Activated CD4-positive, alpha-beta T cell treated with anti-CD3 and anti-CD28 coated beads, Interleukin-2, Interleukin-6, amounts not matched to agents 100 ng/mL and 50 ng/mL, durations not matched to agents 16 hours and 8 hours (primary cell): ENCODE measurements around the gene CYBA.

Experiments
- DNase-seq: peaks from one replicate; pipeline ENCODE4 v3.0.0-alpha.2; 2020

The CYBA gene

GRCh38 chr16:88642881-88643643 lies 7.8 kb downstream of the CYBA start:
- DNase-seq, result no peak

DNA sequence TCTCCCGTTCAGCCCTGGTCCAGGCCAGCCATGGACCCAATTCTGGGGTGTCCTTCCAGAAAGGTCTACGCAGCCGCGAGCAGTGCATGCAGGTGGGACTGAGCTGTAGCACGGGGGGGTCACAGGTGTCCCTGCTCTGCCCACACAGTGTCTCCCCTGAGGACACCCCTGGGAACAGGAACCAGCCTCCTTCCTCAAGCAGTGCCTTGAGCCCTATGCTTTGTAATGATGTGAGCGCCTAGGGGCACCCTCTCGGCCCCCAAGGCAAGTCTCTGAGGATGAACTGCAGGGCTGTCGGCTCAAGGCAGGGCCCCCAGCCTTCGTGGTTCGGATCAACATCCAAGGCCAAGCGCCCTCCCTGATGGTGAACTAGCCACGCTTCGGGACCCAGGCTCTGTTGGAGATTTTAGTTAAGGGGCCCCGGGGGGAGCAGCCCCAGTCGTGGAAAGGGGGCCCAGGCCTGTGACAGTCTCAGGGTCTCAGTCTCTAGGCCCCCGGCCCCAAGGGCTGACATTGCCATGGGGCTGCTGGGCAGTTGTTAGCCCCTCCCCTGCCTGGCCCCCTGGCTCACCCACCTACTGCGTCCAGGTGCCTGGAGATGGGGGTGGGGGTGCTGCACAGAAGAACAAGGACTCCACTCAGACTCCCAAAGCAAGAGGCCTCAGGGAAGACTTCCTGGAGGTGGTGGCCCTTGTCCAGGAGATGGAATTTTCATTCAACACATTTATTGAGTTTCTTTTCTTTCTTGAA lies 10.2 kb downstream of the CYBA start:
- no peak for DNase-seq

GRCh38 chr16:88640039-88640495 lies 10.8 kb downstream of the CYBA start:
- no peak for DNase-seq

DNA sequence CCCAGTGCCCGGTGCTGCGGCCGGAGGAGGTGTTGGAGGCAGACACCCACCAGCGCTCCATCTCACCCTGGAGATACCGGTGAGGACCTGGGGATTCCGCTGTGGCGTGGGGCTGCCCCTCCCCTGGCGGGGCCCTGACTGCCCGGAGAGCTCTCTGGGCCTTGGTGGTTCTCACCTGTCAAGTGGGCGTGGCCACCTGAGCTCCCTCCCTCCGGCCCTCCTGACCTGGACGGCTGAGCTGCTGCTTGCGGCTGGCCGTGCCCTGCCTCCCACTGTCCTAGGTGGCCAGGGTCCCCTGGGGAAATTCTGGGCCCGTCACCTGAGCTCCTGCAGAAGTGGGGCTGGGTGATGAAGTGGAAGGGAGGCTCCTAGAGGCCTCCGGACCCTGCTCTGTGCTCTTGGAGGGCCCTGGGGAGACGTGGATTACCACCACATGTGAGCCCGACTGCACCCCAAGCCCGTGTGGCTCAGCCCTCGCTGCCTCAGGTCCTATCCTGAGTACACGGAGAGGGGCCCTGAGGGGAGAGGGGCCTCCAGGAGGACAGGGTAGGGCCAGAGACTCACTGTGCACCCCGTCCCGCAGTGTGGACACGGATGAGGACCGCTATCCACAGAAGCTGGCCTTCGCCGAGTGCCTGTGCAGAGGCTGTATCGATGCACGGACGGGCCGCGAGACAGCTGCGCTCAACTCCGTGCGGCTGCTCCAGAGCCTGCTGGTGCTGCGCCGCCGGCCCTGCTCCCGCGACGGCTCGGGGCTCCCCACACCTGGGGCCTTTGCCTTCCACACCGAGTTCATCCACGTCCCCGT lies 11.4 kb downstream of the CYBA start:
- DNase-seq, result no peak

DNA sequence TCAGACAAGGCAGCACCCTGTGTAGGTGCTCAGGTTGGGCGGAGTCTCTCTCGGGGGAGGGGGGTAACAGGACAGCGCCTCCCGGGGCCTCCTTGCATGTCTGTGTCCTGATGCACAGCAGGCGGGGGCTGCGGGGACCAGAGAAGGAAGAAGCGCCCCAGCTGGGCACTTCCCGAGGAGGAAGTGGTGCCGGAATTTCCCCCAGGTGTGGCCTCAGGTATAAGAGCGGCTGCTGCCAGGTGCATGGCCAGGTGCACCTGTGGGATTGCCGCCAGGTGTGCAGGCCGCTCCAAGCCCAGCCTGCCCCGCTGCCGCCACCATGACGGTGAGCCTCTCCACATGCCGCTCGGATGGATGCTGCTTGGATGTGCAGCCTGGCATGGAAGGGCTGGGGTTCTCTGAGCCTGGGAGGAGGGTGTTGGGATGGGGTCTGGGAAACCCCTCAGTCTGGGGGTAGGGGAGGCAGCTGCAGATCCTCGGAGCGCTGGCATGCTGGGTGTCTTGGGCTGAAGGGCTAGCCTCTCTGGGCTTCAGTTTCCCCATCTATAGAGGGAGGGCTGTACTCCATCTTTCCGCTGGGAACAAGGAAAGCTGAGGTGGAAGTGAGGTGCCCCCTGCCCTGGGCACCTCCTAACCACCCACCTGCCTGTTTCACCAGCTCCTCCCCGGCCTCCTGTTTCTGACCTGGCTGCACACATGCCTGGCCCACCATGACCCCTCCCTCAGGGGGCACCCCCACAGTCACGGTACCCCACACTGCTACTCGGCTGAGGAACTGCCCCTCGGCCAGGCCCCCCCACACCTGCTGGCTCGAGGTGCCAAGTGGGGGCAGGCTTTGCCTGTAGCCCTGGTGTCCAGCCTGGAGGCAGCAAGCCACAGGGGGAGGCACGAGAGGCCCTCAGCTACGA lies 12.3 kb downstream of the CYBA start, which contains the start of gene IL17C:
TSS of gene IL17C (plus strand) at position 250 of the 908 bp plus-strand sequence. CDS start at position 320, 70 bp downstream.
- DNase-seq, result no peak

DNA sequence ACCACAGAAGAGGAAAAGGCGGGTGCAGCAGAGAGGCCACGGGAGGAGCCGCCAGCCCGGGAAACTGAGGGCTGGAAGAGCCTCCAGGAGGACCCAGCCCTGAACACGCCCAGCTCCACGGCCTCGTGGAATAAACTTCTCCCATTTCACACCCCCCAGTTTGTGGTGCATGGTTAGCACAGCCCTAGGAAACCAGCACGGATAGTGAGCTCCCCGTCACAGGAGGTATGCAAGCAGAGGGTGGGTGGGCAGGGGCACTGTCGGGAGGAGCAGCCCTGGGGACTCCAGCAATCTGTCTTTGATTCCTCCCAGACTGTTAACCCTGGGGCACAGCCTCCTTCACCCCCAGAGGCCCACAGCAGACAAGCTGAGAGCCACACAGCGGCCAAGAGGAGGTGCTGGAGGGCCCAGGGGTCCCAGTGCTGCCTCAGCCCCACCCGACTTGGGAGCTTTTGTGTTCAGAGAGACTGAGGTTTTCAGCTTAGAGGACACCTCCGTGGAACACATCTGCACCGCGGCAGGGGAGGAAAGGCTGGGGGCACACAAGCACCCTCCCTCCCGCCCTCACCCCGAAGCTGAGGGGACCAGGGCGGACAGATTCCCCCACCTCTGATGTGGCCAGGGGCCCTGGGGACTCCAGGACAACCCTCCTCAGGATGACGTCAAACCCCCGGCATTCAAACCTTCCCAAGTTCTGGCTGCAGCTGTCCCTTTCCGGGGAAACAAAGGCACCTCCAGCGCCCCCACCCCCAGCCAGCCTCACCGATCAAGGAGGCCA lies 14.2 kb downstream of the CYBA start:
- no peak for DNase-seq

- DNase-seq, result no peak
Measured at GRCh38 chr16:88635671-88636319, 15.1 kb downstream of the CYBA start.

DNA sequence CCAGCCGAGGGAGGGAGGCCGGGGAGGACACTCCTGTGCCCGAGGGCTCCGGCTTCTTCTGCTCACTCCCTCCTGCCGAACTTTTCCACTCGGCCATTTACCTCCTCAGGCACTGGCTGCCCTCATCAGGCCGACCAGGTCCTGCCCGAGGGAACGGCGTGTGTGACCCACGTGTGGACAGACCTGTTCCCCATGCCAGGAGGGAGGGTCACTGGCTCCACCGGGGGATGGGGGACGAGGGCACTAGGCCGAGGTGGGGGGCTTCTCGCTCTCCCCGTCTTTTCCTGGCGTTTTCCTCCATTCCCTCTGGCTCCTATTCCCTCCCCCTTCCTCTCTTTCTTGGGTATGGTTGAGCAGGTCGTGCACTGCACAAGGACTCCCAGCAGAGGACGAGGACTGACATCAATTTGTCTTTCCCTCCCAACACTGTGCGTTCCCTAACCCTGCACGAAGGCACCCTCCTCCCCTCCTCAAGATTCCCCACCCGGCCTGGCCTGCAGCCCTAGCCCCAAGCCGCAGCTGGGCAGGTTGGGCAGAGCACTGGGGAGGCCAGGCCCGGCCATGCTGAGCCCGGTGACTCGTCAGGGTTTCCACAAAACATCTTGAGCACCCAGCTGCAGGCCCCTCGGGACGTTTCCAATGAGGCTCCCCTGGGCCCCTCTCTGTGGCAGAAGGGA lies 15.7 kb downstream of the CYBA start:
- no peak for DNase-seq

DNA sequence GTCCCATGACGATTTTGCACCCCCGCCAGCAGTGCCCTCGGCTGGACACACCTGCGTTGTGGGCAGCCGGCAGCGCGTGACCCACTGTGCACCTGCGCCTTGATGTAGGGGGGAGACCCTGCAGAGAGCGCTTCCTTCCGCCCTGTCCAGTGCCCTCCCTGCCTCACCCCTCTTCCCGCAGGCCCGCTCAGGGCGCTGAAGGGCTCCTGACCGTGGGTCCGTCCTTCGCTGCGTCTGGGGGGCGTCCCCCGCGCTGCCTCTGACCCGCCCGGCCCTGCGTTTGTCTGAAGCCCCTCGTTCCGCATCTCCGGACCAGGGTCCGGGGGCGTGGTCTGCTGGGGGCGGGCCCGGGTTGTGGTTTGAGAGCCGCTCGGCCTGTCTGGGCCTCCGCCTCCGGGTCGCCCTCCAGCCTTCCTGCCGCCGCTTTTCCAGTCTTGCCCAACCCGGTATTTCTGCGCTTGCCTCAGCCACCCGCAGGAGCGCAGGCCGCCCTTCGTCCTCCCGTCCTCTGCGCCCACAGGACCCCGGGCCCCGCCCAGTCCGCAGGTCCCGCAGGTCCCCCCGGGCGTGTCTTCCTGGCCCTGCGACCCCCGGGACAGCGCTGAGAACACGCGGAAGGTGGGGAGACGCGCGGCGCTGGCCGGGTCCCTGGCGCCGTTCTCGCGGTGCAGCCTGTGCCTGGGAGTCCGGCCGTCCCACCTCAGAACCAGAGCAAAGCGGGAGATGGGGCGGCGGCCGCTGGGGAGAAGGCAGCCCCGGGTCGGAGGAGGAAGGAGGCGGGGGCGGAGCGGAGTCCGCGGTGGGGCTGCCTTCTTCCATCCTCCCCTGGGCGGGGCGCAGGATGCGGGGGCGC lies 16.5 kb downstream of the CYBA start:
- peak; percentile 66 for DNase-seq

DNA sequence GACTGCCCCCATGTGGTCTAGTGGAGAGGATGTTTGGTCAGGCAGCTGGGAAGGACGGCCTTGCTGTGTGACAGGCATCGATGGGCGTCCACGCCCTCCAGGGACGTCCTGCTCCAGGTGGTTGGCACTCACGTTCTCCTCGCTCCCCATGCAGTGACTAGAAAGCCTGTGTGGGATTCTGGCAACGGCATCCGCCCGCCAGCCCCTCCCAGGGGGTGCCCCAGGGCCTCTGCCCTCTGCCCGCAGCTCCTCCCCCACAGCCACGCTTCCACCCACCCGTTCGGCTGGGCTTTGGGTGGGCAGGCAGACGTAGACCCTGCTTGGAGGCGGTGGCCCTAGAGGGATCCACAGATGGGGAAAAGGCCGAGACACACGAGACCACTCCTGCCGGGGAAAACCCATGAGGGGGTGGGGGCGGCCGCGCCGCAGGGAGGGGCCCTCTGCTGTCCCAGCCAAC lies 17.1 kb downstream of the CYBA start:
- DNase-seq, result peak; percentile 64

GRCh38 chr16:88632587-88632930 lies 18.3 kb downstream of the CYBA start:
- no peak for DNase-seq

GRCh38 chr16:88631920-88632586 lies 18.8 kb downstream of the CYBA start:
- no peak for DNase-seq

DNA sequence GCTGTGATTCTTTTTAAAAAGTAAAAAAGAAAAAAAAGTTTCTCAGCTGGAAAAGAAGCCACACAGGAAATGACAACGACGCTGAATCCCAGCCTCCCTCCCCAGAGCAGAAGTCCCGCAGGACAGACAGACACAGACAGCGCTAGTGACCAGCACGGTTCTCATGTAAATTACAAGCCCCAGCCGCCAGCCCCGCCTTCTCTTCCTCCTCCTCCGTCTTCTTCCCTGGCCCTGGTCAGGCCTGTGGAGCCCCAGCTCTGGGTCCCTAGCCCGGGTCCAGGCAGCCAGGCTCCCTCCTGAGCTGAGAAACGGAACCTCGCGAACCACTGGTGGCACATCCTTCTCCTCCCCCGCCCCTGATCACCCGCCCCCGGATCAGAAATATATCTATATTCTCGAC lies 19.5 kb downstream of the CYBA start:
- no peak for DNase-seq

DNA sequence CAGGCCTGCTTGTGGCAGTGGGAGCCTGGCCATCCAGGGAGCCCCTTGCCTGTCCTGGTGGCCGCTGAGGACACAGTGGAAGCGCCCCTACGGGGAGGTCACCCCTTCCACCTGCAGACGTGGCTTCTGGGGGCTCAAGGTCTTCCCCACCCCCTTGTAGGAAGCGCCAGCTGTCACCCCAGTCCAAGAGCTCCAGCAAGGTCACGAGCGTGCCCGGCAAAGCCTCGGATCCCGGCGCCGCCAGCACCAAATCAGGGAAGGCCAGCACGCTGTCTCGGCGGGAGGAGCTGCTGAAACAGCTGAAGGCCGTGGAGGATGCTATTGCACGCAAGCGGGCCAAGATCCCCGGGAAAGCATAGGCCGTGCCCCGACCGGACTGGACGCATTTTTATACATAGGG lies 19.9 kb downstream of the CYBA start:
- DNase-seq, result no peak

DNA sequence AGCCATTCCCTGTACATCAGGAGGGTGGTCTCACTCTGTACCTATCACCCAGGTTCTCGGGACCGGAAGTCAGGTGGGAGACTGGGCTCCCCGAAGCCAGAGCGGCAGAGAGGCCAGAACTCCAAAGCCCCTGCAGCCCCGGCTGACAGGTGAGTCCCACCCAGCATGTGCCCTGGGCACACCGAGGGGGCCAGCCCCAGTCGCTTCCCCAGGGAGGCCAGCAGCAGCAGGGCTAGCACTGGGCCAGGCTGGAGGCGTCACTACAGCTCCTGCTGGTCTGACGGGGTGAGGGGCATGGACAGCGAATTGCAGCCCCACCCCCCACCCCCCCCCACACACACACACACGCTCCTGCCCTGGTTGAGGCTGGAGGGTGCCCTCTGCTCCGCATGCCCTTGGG lies 20.4 kb downstream of the CYBA start:
- no peak for DNase-seq

DNA sequence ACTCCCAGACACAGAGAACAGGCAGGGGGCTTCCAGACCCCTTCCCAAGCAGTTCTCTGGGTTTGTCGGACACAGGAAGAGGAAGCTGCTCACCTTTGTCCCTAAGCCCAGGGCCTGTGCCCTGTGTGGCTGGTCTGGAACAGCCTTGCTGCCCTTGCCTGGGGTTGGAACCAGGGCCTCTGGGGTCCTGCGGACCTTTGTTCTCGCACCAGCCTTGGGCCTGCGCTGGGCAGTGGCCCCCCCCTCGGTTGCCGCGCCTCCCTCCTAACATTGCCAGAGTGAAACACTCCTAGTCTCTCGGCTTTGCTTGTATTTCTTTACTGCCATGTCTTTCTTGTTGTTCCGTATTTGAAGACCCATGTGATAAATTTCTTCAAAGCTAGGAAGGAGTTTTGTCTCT lies 21.0 kb downstream of the CYBA start:
- DNase-seq, result no peak

DNA sequence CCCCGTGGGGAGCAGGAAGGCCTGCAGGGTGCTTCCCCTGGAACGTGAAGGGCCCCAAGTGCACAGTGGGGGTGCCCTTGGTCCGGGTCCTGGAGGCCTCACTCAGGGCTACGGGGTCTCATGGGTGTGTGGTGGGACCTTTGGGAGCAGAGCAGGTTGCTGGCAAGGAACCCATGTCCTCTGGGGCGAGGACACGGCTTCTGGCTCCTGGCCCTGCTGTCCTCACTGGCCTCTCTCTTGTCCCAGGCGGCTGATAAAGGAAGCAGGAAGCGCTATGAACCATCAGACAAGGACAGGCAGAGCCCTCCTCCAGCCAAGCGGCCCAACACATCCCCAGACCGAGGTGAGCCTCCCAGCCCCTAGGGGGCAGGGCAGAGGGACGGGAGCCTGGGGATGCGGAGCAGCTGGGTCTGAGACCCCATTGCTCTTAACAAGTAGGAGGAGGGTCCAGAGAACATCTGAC lies 22.3 kb downstream of the CYBA start:
- DNase-seq, result no peak
